ENCODE data around the gene TNNT2. TPM values are rescaled to one million over a fixed set of nuclear protein-coding genes. Genes with fewer than 3 reads are reported as not detected.

The TNNT2 gene
- total and polyA plus RNA-seq, 2 of the 8 experiments (the other 6 are each of a cell fraction or from before 2014, with no cell fraction given): 3.1 to 21.0 TPM

DNA sequence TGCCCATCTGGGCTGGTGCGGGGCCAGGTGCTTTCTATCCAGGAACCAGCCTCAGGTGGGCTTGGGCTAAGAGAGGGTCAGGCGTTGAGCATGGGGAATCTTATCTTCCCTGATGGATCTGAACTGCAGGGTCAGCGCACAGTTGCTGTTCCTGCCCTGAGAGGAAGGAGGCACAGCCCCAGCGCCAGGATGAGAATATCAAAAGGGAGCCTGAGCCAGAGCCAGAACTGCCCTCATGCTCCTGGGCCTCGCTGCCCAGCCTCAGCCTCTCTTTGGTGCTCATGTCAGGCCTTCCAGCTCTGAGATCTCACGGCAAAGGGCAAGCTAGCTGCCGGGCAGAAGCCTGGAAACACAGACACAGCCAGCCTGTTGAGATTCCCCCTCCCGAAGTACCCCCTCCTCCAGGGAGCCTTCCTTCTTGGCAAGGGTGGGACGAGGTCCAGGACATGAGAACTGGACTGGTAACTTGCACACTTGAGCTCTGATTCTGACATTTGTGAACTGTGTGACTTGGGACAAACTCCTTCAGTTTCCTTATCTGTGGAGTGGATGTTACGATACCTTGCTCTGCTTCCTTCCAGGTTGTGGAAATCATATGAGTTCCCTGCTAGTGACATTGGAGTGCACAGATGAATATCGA is 22.9 kb upstream of the TNNT2 start:
- DNase-seq (ENCODE audit: low read depth in 1 of 2, low spot score in 2 of 2): no peak
- no peak overlapping the region for H3K27ac ChIP-seq (ENCODE audit: low read depth, low read length)
- peak overlapping the region; percentile 44; the same call in 1 of the 2 replicates for H2BK12ac ChIP-seq (ENCODE audit: low read depth, low read length)
- H2BK120ac ChIP-seq (replicated peaks; ENCODE audit: low read depth, low read length): no peak overlapping the region
- ChIA-PET CTCF (ENCODE audit: partially characterized antibody) (interaction anchor here (0.8 to 14.7 kb wide), 12 partner anchors 10 to 146 kb away, joined by 3 to 371 read pairs (median 4); partner anchors contain the start of gene TNNT2), POLR2A (ENCODE audit: partially characterized antibody) (interaction anchor here (0.6 to 2.2 kb wide), 13 partner anchors 10 to 395 kb away, joined by 3 to 13 read pairs (median 5); partner anchors contain the start of gene PHLDA3)
- no peak overlapping the region for H3K9ac ChIP-seq (replicated peaks in 1 of 4; ENCODE audit: extremely low read depth in 1 of 4, low read depth in 3 of 4, low read length in 3 of 4)
- 83% methylated on average over 10 of the region's 11 CpGs; no CpG with 5 or more reads in 1 of the 2 experiments for WGBS, 2 experiments (ENCODE audit: extremely low coverage in 1 of 2, insufficient coverage in 1 of 2, insufficient read length in 1 of 2, insufficient replicate concordance in 2 of 2, low coverage in 1 of 2, low lambda C conversion rate in 2 of 2, missing lambda C conversion rate in 1 of 2)
- no peak overlapping the region for H2BK20ac ChIP-seq (ENCODE audit: low read length)
- no peaks in the 10 kb centered on the region for H3K9me3 ChIP-seq (ENCODE audit: insufficient read depth in 2 of 2, low read depth in 1 of 2, low read length in 1 of 2)
- H4K5ac ChIP-seq (ENCODE audit: insufficient read length, low read depth, low read length): no peak overlapping the region
- no peak overlapping the region for H3K56ac ChIP-seq (replicated peaks; ENCODE audit: insufficient read length, low read depth, low read length)
- no peak overlapping the region for H3K14ac ChIP-seq (ENCODE audit: insufficient read length)
- peak overlapping the region; percentile 22 for H4K91ac ChIP-seq (replicated peaks; ENCODE audit: insufficient read length, low read length)
- H3K79me1 ChIP-seq (ENCODE audit: low read depth, low read length): peaks cover 2% of the 10 kb centered on the region
- H3K79me2 ChIP-seq (ENCODE audit: control insufficient read depth in 1 of 2, insufficient read depth in 2 of 2, low read length in 2 of 2): peaks cover 0 to 3% of the 10 kb centered on the region in 2 experiments; a peak in 1 of 4 replicates
- H3K4ac ChIP-seq (replicated peaks; ENCODE audit: insufficient read length, low read depth, low read length): no peak overlapping the region
- H3K27me3 ChIP-seq (replicated peaks in 1 of 4; ENCODE audit: control insufficient read depth in 3 of 4, extremely low read depth in 1 of 4, insufficient read depth in 3 of 4, low read length in 3 of 4): peaks cover 0 to 12% (median 2%) of the 10 kb centered on the region in 4 experiments; a peak in 5 of 7 replicates
- peaks cover 0 to 3% of the 10 kb centered on the region in 2 experiments for H4K20me1 ChIP-seq (replicated peaks in 1 of 2; ENCODE audit: control insufficient read depth in 1 of 2, insufficient read depth in 2 of 2, low read length in 2 of 2)
- H2BK15ac ChIP-seq (ENCODE audit: low read length): peak overlapping the region; percentile 48; the same call in 1 of the 2 replicates
- peaks cover 3 to 19% (median 14%) of the 10 kb centered on the region in 4 experiments for H3K4me1 ChIP-seq (replicated peaks in 1 of 4; ENCODE audit: control insufficient read depth in 3 of 4, insufficient read depth in 4 of 4, low read length in 3 of 4)
- H4K8ac ChIP-seq (ENCODE audit: extremely low read depth, insufficient read depth, low read length): no peak overlapping the region
- H2AK5ac ChIP-seq (ENCODE audit: low read depth, low read length): no peak overlapping the region
- no peak for FAIRE-seq
- no peak overlapping the region for H2AFZ ChIP-seq (ENCODE audit: low read length)
- H3K18ac ChIP-seq (ENCODE audit: extremely low read depth, low read length): peak overlapping the region; percentile 55; the same call in 1 of the 2 replicates
- peaks cover 5% of the 10 kb centered on the region; the same call in 1 of the 2 replicates for H3K23me2 ChIP-seq (ENCODE audit: low read depth, low read length)
- H3K4me2 ChIP-seq (ENCODE audit: insufficient read depth in 1 of 2, low read depth in 2 of 2, low read length in 2 of 2): peak overlapping the region; percentile 74 to 80
- H3K36me3 ChIP-seq (ENCODE audit: control insufficient read depth in 2 of 4, insufficient read depth in 4 of 4, low read length in 3 of 4): no peaks in the 10 kb centered on the region
- H2BK5ac ChIP-seq (ENCODE audit: low read depth, low read length): peak overlapping the region; percentile 5; the same call in 1 of the 2 replicates
- no peak overlapping the region for H3K23ac ChIP-seq (ENCODE audit: insufficient read length)
- peak overlapping the region in 3 of 4 experiments; percentile 51 to 74 (median 64); a peak in 4 of 8 replicates for H3K4me3 ChIP-seq (ENCODE audit: extremely low read depth in 1 of 4, insufficient read depth in 2 of 4, low read depth in 3 of 4, low read length in 4 of 4)
- no peak for TF ChIP-seq RAD21 (IDR thresholded peaks at IDR 0.05 in 1 of 2, conservative IDR thresholded peaks at IDR 0.05 in 1 of 2; ENCODE audit: low read depth in 2 of 2, low read length in 2 of 2)
- TF ChIP-seq, protein P1, sequence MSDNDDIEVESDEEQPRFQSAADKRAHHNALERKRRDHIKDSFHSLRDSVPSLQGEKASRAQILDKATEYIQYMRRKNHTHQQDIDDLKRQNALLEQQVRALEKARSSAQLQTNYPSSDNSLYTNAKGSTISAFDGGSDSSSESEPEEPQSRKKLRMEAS (IDR thresholded peaks at IDR 0.05): no peak
- no peak for TF ChIP-seq JUN (IDR thresholded peaks at IDR 0.05; ENCODE audit: low read depth, low read length)
- TF ChIP-seq SRF (IDR thresholded peaks at IDR 0.05; ENCODE audit: low read depth, low read length): no peak
- TF ChIP-seq GTF2F1 (IDR thresholded peaks at IDR 0.05; ENCODE audit: borderline replicate concordance, low read depth, low read length): no peak
- TF ChIP-seq, protein P2, sequence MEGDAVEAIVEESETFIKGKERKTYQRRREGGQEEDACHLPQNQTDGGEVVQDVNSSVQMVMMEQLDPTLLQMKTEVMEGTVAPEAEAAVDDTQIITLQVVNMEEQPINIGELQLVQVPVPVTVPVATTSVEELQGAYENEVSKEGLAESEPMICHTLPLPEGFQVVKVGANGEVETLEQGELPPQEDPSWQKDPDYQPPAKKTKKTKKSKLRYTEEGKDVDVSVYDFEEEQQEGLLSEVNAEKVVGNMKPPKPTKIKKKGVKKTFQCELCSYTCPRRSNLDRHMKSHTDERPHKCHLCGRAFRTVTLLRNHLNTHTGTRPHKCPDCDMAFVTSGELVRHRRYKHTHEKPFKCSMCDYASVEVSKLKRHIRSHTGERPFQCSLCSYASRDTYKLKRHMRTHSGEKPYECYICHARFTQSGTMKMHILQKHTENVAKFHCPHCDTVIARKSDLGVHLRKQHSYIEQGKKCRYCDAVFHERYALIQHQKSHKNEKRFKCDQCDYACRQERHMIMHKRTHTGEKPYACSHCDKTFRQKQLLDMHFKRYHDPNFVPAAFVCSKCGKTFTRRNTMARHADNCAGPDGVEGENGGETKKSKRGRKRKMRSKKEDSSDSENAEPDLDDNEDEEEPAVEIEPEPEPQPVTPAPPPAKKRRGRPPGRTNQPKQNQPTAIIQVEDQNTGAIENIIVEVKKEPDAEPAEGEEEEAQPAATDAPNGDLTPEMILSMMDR (IDR thresholded peaks at IDR 0.05; ENCODE audit: control extremely low read depth in 1 of 3, insufficient read depth in 1 of 3, low read depth in 1 of 3, low read length in 3 of 3): no peak
- no peak for TF ChIP-seq NANOG (IDR thresholded peaks at IDR 0.05; ENCODE audit: insufficient read depth, low read depth, low read length, poor library complexity, severe bottlenecking)
- TF ChIP-seq FOSL1 (IDR thresholded peaks at IDR 0.05; ENCODE audit: insufficient read depth, low read depth, low read length): no peak

Measured in H1 (cell line).